Measurements from ENCODE around the gene NEUROG2. TPM values are rescaled to one million over a fixed set of nuclear protein-coding genes. Genes with fewer than 3 reads are reported as not detected.

The NEUROG2 gene
- total RNA-seq, 3 donors from 2014 or later (not counting 1 experiment from before 2014, with no cell fraction given), result not detected

DNA sequence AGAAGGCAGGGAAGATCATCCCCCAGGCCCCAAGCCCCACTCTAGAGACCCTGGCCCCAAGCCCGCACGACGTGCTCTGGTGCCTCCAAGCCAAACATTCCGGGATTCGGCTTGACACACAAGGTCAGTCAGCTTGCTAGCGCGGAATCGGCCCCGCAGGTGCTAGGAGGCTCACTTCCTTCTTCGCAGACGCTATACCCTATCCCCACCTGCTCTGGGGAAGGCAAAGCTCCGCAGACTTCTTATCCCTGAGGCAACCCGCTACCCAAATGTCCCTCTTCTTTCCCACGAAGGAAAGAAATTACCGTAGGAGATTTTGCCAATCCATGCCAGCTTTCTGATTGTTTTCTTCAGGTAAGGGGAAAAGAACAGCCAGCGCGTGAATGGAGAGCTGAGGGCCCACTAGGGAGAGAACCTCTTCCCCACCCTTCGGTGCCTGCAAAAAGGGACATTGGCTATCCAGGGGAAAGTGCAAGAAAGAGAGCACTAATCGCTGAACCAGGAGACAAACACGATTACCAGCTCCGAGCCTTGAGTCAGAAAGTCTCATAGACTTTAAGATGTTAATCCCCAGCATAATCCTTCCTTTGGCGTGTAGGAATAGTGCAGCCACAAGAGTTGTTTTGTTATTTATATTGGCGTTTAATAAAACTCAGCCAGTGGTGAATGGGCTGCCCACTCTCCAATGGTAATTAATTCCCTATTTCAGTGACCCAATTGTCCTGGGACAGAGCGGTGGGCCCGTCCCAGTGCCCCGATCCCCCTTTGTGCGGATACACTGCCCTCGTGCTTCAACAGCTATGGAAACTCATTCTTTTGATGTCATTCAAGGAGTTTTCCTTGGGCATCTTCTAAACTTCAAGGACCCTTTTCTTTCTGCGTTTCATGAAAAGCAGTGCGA, 5.4 kb upstream of the NEUROG2 start:
- peaks cover 71 to 96% of the 10 kb centered on the region in 2 donors for H3K27me3 Mint-ChIP-seq (ENCODE audit: low read depth in 2 of 2)
- peaks cover 31 to 45% of the 10 kb centered on the region in 2 donors for H3K4me1 Mint-ChIP-seq

DNA sequence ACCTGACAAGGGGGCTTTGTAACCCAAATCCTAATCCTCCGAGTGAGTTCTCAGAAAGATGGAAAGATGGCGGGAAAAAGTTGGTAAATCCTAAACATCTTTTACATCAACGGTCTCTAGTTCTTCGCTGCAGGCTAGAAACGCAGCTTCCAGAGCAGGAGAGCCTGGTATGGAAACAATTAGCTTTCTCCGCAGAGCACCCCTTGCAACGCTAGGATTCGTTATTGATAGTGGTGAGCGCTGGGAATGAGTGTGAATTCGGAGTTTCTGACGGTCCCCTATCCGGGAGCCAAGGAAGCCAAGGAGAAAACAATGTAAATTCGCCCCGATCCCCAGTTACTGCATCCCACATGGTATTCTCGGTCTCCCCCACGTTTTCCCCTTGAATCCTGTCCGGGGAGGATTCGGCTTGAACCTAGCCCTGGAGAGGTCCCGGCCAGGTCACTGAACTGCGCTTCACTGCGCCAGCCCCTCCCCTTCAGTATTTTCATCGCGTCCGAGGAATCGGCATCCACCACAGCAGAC, 4.7 kb upstream of the NEUROG2 start:
- Histone ChIP-seq H3K4me1 (ENCODE audit: control insufficient read depth, insufficient read depth, low read length) (peaks cover 50% of the 10 kb centered on the region), H3K27me3 (ENCODE audit: control insufficient read depth, insufficient read depth, low read length) (peaks cover 72% of the 10 kb centered on the region), H3K9me3 (ENCODE audit: control insufficient read depth, insufficient read depth, low read length) (peaks cover 7% of the 10 kb centered on the region), H3K27ac (ENCODE audit: low read length) (no peak overlapping the region), H3K36me3 (ENCODE audit: control insufficient read depth, insufficient read depth, low read length) (no peaks in the 10 kb centered on the region), H3K4me3 (ENCODE audit: low read length) (no peak overlapping the region)
- Mint-ChIP-seq H3K4me1 (peaks cover 31 to 51% of the 10 kb centered on the region in 2 donors), H3K27ac (no peak overlapping the region), H3K27me3 (ENCODE audit: low read depth in 2 of 2) (peaks cover 78 to 91% of the 10 kb centered on the region in 2 donors), H3K9me3 (no peaks in the 10 kb centered on the region), H3K4me3 (no peak overlapping the region), H3K36me3 (peaks cover 15% of the 10 kb centered on the region)
- intact Hi-C loops (cut with micrococcal nuclease), result loop anchor here (10.0 kb wide), 1 partner anchor 286 kb away; the partner anchor contains the start of gene AP1AR
- ATAC-seq (no peak), DNase-seq (no peak)
- WGBS (ENCODE audit: insufficient coverage), result 8% methylated on average over 25 of the region's 25 CpGs
- TF ChIP-seq CTCF (IDR thresholded peaks at IDR 0.05), result no peak

More for the DNA sequence above, 5.4 kb upstream of the NEUROG2 start:
- Histone ChIP-seq H3K36me3 (ENCODE audit: control insufficient read depth, insufficient read depth, low read length) (no peaks in the 10 kb centered on the region), H3K27me3 (ENCODE audit: control insufficient read depth, insufficient read depth, low read length) (peaks cover 68% of the 10 kb centered on the region), H3K4me1 (ENCODE audit: control insufficient read depth, insufficient read depth, low read length) (peaks cover 43% of the 10 kb centered on the region), H3K4me3 (ENCODE audit: low read length) (no peak overlapping the region), H3K9me3 (ENCODE audit: control insufficient read depth, insufficient read depth, low read length) (peaks cover 7% of the 10 kb centered on the region), H3K27ac (ENCODE audit: low read length) (no peak overlapping the region)
- 10% methylated on average over 29 of the region's 30 CpGs for WGBS (ENCODE audit: insufficient coverage)
- Mint-ChIP-seq H3K36me3 (peaks cover 15% of the 10 kb centered on the region), H3K9me3 (no peaks in the 10 kb centered on the region), H3K4me3 (peak overlapping the region; percentile 4), H3K27ac (no peak overlapping the region)
- intact Hi-C loops (cut with micrococcal nuclease), result loop anchor here (2.0 to 10.0 kb wide), 2 partner anchors 199 to 287 kb away; partner anchors contain the start of gene AP1AR
- no peak for ATAC-seq
- TF ChIP-seq CTCF (IDR thresholded peaks at IDR 0.05), result no peak
- DNase-seq, result peak in 1 of 2 donors; percentile 30

DNA sequence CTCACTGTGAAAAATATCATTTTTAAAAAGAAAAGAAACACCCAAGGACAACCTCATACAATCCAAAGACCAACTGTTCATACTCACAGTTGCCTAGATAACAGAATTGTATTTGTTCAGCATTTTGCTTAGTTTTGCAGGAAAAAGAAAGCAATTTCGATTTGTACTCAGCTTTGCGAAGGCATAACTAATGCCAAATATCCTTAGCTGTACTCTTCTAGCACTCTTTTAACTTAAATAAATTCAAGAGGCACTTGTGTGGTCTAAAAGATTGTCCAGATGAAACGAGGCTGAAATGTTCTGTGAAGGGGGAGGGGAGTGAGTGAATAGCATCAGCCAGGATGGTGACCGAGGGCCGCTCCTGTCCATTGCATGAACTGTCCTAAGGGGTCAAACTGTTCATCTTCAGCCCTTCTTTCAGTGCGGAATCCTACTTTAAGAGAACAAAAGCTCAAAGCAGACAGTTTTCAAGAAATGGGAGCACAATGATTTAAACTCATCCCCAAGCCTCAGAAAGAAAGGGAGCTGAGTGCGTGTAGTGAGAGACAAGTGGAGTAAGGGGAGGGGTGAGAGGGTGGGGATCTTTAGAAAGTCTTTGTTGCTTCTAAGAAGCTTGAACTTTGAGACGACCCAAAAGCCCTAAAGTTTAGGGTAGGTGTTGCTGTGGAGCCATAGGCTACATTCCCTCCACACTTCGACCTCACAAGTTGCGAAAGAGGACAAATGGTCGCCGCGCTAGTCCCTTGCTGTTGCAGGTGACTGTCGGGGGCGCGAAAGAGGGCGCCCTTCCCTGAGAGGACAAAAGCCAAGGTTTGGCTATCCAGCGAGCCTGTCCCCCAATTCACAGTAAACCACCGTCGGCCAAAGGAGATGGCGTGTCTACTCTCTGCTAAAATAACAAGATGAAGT, 4.0 kb upstream of the NEUROG2 start:
- no peak for DNase-seq
- no peak overlapping the region for H3K4me3 Mint-ChIP-seq
- Histone ChIP-seq H3K27ac (ENCODE audit: low read length) (no peak overlapping the region), H3K36me3 (ENCODE audit: control insufficient read depth, insufficient read depth, low read length) (no peaks in the 10 kb centered on the region), H3K9me3 (ENCODE audit: control insufficient read depth, insufficient read depth, low read length) (peaks cover 7% of the 10 kb centered on the region), H3K4me3 (ENCODE audit: low read length) (no peak overlapping the region), H3K4me1 (ENCODE audit: control insufficient read depth, insufficient read depth, low read length) (peaks cover 57% of the 10 kb centered on the region), H3K27me3 (ENCODE audit: control insufficient read depth, insufficient read depth, low read length) (peaks cover 77% of the 10 kb centered on the region)
- H3K27me3 Mint-ChIP-seq (ENCODE audit: low read depth in 2 of 2), result peaks cover 84 to 90% of the 10 kb centered on the region in 2 donors
- intact Hi-C loops (cut with micrococcal nuclease), result loop anchor here (10.0 kb wide), 1 partner anchor 285 kb away; the partner anchor contains the start of gene AP1AR
- H3K4me1 Mint-ChIP-seq, result peaks cover 36 to 56% of the 10 kb centered on the region in 2 donors
- no peak overlapping the region for H3K27ac Mint-ChIP-seq
- no peaks in the 10 kb centered on the region for H3K9me3 Mint-ChIP-seq
- peaks cover 15% of the 10 kb centered on the region for H3K36me3 Mint-ChIP-seq
- ATAC-seq, result no peak
- 15% methylated on average over 21 of the region's 21 CpGs for WGBS (ENCODE audit: insufficient coverage)
- no peak for TF ChIP-seq CTCF (IDR thresholded peaks at IDR 0.05)
